ENCODE data around the gene FYCO1. TPM values are rescaled to one million over a fixed set of nuclear protein-coding genes. Genes with fewer than 3 reads are reported as not detected.

The FYCO1 gene
- total RNA-seq, 6 donors from 2014 or later, result 37.5 to 84.9 (median 45.3) TPM

DNA sequence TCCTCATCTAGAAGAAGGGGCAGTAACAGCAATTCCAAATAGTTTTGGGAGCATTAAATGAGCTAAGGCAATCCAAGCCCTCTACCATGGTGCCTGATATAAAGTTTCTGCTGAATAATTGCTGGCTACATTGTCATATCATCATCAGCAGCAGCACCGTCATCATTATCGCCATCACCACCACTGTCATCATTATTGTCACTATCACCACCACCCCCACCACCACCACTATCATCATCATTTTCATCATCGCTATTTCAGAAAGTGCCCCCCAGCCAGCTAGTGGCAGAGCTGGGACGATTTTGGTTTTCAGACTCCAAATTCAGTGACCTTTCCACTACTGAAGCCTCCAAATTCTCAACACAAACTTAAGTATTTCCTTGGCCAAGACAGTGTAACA lies 16.6 kb upstream of the FYCO1 start:
- Histone ChIP-seq H3K36me3 (no peaks in the 10 kb centered on the region), H3K4me1 (no peaks in the 10 kb centered on the region), H3K4me3 (no peak overlapping the region), H3K27ac (no peak overlapping the region), H3K27me3 (no peaks in the 10 kb centered on the region), H3K9me3 (no peaks in the 10 kb centered on the region)
- DNase-seq (no peak), ATAC-seq (ENCODE audit: low FRiP score in 2 of 2) (no peak)
- 86 to 88% methylated on average over 4 of the region's 4 CpGs for WGBS, 2 donors
- no peak for TF ChIP-seq CTCF (IDR thresholded peaks at IDR 0.05)

DNA sequence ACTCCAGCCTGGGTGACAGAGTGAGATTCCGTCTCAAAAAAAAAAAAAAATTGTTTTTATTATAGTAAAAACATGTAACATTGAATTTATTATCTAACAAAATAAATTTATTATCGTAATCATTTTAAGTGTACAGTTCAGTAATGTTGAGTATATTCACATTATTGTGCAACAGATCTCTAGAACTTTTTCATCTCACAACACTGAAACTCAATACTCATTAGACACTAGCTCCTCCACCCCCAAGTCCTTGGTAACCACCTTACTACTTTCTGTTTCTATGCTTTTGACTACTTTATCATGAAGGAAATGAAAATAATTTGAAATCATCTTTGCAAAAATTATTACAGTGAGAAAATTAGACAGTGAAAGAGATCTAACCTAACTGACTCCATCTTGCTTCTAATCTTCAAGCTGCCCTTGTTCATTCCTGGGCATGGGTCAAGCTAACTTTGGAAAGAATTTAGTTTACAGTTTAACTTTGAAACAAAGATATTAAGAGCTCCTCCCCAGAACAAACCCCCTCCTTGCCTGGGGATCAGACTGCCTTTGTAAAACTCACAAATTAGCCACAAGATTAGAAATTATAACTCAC lies 15.0 kb upstream of the FYCO1 start:
- no peak for DNase-seq
- Histone ChIP-seq H3K4me3 (no peak overlapping the region), H3K4me1 (peaks cover 7 to 13% (median 11%) of the 10 kb centered on the region in 4 donors), H3K27ac (no peak overlapping the region), H3K27me3 (no peaks in the 10 kb centered on the region), H3K9me3 (no peaks in the 10 kb centered on the region), H3K36me3 (no peaks in the 10 kb centered on the region)
- TF ChIP-seq EP300 (IDR thresholded peaks at IDR 0.05) (no peak), CTCF (IDR thresholded peaks at IDR 0.05) (no peak), POLR2A (IDR thresholded peaks at IDR 0.05) (no peak), POLR2AphosphoS5 (IDR thresholded peaks at IDR 0.05) (no peak)
- ATAC-seq (ENCODE audit: low FRiP score in 2 of 2), result no peak
- WGBS, 2 donors, result 89 to 93% methylated on average over 2 of the region's 2 CpGs

- TF ChIP-seq POLR2AphosphoS5 (IDR thresholded peaks at IDR 0.05) (no peak), EP300 (IDR thresholded peaks at IDR 0.05) (no peak), CTCF (IDR thresholded peaks at IDR 0.05) (no peak), POLR2A (IDR thresholded peaks at IDR 0.05) (no peak)
- 68 to 90% methylated on average over 6 of the region's 6 CpGs for WGBS, 2 donors
- no peak overlapping the region for H3K4me3 ChIP-seq
- DNase-seq (no peak), ATAC-seq (ENCODE audit: low FRiP score in 2 of 2) (no peak)
- H3K27ac ChIP-seq, result no peak overlapping the region
- peaks cover 7 to 13% (median 11%) of the 10 kb centered on the region in 4 donors for H3K4me1 ChIP-seq
- H3K27me3 ChIP-seq, result no peaks in the 10 kb centered on the region
- no peaks in the 10 kb centered on the region for H3K36me3 ChIP-seq
- H3K9me3 ChIP-seq, result no peaks in the 10 kb centered on the region
Measured at GRCh38 chr3:46008058-46008457, 12.4 kb upstream of the FYCO1 start.

GRCh38 chr3:46007280-46007679 lies 11.7 kb upstream of the FYCO1 start:
- no peak overlapping the region for H3K4me3 ChIP-seq
- TF ChIP-seq POLR2AphosphoS5 (IDR thresholded peaks at IDR 0.05), result no peak
- TF ChIP-seq CTCF (IDR thresholded peaks at IDR 0.05), result no peak
- no peak for TF ChIP-seq POLR2A (IDR thresholded peaks at IDR 0.05)
- TF ChIP-seq EP300 (IDR thresholded peaks at IDR 0.05), result no peak
- peak overlapping the region in 2 of 4 donors; percentile 4 to 42 for H3K27ac ChIP-seq
- no peaks in the 10 kb centered on the region for H3K36me3 ChIP-seq
- DNase-seq, result no peak
- no peaks in the 10 kb centered on the region for H3K27me3 ChIP-seq
- H3K9me3 ChIP-seq, result no peaks in the 10 kb centered on the region
- ATAC-seq (ENCODE audit: low FRiP score in 2 of 2), result no peak
- peaks cover 7 to 13% (median 11%) of the 10 kb centered on the region in 4 donors for H3K4me1 ChIP-seq
